ENCODE data around the gene SUN1. TPM values are rescaled to one million over a fixed set of nuclear protein-coding genes. Genes with fewer than 3 reads are reported as not detected.
"Not testable (repeated sequence)": the region's sequence is repeated elsewhere in the genome, so short reads cannot be mapped to it uniquely, and the experiment has no call there.

Gene SUN1
- total RNA-seq, 4 donors from 2014 or later, result 225 to 475 (median 263) TPM

DNA sequence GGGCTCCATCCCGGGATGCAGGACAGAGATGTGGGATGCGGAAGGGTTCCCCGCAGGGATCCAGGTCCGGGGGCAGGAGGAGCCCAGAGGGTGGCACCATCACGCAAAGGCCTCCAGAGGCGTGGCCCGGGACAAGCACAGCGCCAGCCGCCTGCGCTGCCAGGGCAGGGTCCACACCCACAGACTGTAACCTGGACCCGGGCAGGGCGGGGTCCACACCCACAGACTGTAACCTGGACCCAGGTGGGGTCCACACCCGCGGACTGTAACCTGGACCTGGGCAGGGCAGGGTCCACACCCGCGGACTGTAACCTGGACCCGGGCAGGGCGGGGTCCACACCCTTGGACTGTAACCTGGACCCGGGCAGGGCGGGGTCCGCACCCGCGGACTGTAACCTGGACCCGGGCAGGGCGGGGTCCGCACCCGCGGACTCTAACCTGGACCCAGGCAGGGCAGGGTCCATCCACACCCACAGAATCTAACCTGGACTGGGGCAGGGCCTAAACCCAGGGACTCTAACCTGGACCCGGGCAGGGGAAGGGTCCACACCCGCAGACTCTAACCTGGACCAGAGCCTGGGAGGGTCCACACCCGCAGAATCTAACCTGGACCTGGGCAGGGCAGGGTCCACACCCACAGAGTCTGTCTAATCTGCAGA, 37.5 kb upstream of the SUN1 start:
- Histone ChIP-seq H3K4me1 (peaks cover 5% of the 10 kb centered on the region), H3K36me3 (no peaks in the 10 kb centered on the region), H3K27me3 (no peaks in the 10 kb centered on the region), H3K9me3 (no peaks in the 10 kb centered on the region), H3K27ac (no peak overlapping the region), H3K4me3 (no peak overlapping the region)
- WGBS, result 100% methylated on average over 1 of the region's 31 CpGs
- TF ChIP-seq POLR2AphosphoS5 (IDR thresholded peaks at IDR 0.05) (no peak), POLR2A (IDR thresholded peaks at IDR 0.05) (no peak), EP300 (IDR thresholded peaks at IDR 0.05) (no peak)
- TF ChIP-seq, protein P1, sequence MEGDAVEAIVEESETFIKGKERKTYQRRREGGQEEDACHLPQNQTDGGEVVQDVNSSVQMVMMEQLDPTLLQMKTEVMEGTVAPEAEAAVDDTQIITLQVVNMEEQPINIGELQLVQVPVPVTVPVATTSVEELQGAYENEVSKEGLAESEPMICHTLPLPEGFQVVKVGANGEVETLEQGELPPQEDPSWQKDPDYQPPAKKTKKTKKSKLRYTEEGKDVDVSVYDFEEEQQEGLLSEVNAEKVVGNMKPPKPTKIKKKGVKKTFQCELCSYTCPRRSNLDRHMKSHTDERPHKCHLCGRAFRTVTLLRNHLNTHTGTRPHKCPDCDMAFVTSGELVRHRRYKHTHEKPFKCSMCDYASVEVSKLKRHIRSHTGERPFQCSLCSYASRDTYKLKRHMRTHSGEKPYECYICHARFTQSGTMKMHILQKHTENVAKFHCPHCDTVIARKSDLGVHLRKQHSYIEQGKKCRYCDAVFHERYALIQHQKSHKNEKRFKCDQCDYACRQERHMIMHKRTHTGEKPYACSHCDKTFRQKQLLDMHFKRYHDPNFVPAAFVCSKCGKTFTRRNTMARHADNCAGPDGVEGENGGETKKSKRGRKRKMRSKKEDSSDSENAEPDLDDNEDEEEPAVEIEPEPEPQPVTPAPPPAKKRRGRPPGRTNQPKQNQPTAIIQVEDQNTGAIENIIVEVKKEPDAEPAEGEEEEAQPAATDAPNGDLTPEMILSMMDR (IDR thresholded peaks at IDR 0.05), result no peak
- DNase-seq (ENCODE audit: low spot score in 2 of 2), result no peak

GRCh38 chr7:796434-797169, 35.7 kb upstream of the SUN1 start:
- not testable (repeated sequence) for H3K27ac ChIP-seq; DNase-seq (ENCODE audit: low spot score in 2 of 2); H3K9me3 ChIP-seq; H3K36me3 ChIP-seq; H3K4me1 ChIP-seq; H3K27me3 ChIP-seq; H3K4me3 ChIP-seq
- 89% methylated on average over 6 of the region's 10 CpGs for WGBS

DNA sequence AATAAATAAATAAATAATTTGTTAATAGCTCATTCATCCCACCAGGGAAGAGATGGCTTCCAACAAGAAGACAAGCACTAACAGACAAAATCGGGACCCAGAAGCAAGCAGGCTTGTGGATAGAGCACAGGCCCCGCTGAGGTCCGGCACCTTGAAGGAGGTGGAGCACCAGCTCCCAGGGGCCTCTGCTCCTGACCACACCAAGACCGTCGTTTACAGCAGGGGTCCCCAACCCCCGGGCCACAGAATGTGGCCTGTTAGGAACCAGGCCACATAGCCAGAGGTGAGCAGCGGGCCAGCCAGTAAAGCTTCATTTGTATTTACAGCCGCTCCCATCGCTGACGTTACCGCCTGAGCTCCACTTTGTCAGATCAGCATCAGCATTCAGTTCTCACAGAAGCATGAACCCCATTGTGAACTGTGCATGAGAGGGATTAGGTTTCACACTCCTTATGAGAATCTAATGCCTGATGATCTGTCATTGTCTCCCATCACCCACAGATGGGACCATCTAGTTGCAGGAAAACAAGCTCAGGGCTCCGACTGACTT, 33.3 kb upstream of the SUN1 start:
- DNase-seq (ENCODE audit: low spot score in 2 of 2), result no peak
- peaks cover 17% of the 10 kb centered on the region for H3K4me1 ChIP-seq
- H3K36me3 ChIP-seq, result no peaks in the 10 kb centered on the region
- no peaks in the 10 kb centered on the region for H3K9me3 ChIP-seq
- WGBS, result 91% methylated on average over 12 of the region's 12 CpGs
- TF ChIP-seq, protein P1 (IDR thresholded peaks at IDR 0.05), result no peak
- no peak for TF ChIP-seq POLR2AphosphoS5 (IDR thresholded peaks at IDR 0.05)
- TF ChIP-seq EP300 (IDR thresholded peaks at IDR 0.05), result no peak
- no peak for TF ChIP-seq POLR2A (IDR thresholded peaks at IDR 0.05)
- H3K27me3 ChIP-seq, result no peaks in the 10 kb centered on the region
- H3K27ac ChIP-seq, result no peak overlapping the region
- H3K4me3 ChIP-seq, result no peak overlapping the region

GRCh38 chr7:800692-801091, 31.6 kb upstream of the SUN1 start:
- DNase-seq (ENCODE audit: low spot score in 2 of 2), result no peak
- Histone ChIP-seq H3K27me3 (no peaks in the 10 kb centered on the region), H3K4me1 (peaks cover 17% of the 10 kb centered on the region), H3K27ac (no peak overlapping the region), H3K4me3 (no peak overlapping the region), H3K9me3 (no peaks in the 10 kb centered on the region), H3K36me3 (no peaks in the 10 kb centered on the region)
- TF ChIP-seq POLR2A (IDR thresholded peaks at IDR 0.05) (no peak), POLR2AphosphoS5 (IDR thresholded peaks at IDR 0.05) (no peak), EP300 (IDR thresholded peaks at IDR 0.05) (no peak)
- TF ChIP-seq, protein P1 (IDR thresholded peaks at IDR 0.05), result no peak
- 69% methylated on average over 7 of the region's 7 CpGs for WGBS

DNA sequence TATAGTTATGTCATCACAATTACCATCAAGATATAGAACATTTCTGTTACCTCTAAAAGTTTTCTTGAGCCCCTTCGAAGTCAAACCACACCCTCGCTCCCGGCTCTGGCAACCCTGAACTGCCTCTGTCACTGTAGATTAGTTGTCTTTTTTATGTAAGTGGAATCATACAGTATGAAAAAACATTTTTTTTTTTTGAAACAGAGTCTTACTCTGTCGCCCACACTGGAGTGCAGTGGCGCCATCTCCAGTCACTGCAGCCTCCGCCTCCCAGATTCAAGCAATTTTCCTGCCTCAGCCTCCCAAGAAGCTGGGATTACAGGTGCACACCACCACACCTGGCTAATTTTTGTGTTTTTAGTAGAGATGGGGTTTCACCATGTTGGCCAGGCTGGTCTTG, 30.9 kb upstream of the SUN1 start:
- H3K4me1 ChIP-seq, result peaks cover 17% of the 10 kb centered on the region
- H3K27me3 ChIP-seq; H3K4me3 ChIP-seq; H3K36me3 ChIP-seq; H3K27ac ChIP-seq; H3K9me3 ChIP-seq; DNase-seq (ENCODE audit: low spot score in 2 of 2): not testable (repeated sequence)
- WGBS, result 38% methylated on average over 6 of the region's 6 CpGs

- H3K27me3 ChIP-seq, result no peaks in the 10 kb centered on the region
- no peaks in the 10 kb centered on the region for H3K36me3 ChIP-seq
- H3K27ac ChIP-seq, result no peak overlapping the region
- TF ChIP-seq, protein P1 (IDR thresholded peaks at IDR 0.05), result no peak
- TF ChIP-seq POLR2A (IDR thresholded peaks at IDR 0.05) (no peak), POLR2AphosphoS5 (IDR thresholded peaks at IDR 0.05) (no peak), EP300 (IDR thresholded peaks at IDR 0.05) (no peak)
- no peaks in the 10 kb centered on the region for H3K9me3 ChIP-seq
- 40% methylated on average over 6 of the region's 19 CpGs for WGBS
- H3K4me3 ChIP-seq, result peak overlapping the region; percentile 25
- DNase-seq (ENCODE audit: low spot score in 2 of 2), result peak in 1 of 2 donors; percentile 84
- H3K4me1 ChIP-seq, result peaks cover 17% of the 10 kb centered on the region
Measured at GRCh38 chr7:801940-802381, 30.3 kb upstream of the SUN1 start.

Data from suprapubic skin (tissue), 4 donors.